Peyer's patch (tissue), 4 donors: ENCODE results near the gene HS3ST2. TPM values are rescaled to one million over a fixed set of nuclear protein-coding genes. Genes with fewer than 3 reads are reported as not detected.
"Not testable (repeated sequence)": the region's sequence is repeated elsewhere in the genome, so short reads cannot be mapped to it uniquely, and the experiment has no call there.

Experiments used
- DNase-seq, 3 donors: peaks; one replicate each; pipeline ENCODE4 v3.0.0-alpha.2; 2017 to 2019
- H3K27ac ChIP-seq, 4 donors: fragments of 200-600 bp; sonication (generic); one replicate each; pipeline ENCODE4 v1.5.1; 2016 to 2019
- H3K27me3 ChIP-seq, 2 donors: fragments of 200-600 bp; sonication (generic); one replicate each; pipeline ENCODE4 v1.5.1; 2019
- H3K36me3 ChIP-seq, 3 donors: fragments of 200-600 bp; sonication (generic); one replicate each; pipeline ENCODE4 v1.5.1; 2016 to 2019
- H3K4me1 ChIP-seq, 4 donors: fragments of 200-600 bp; sonication (generic); one replicate each; pipeline ENCODE4 v1.5.1; 2016 to 2019
- H3K4me3 ChIP-seq, 4 donors: fragments of 200-600 bp; sonication (generic); 1 replicate in 3 of 4; 2 replicates in 1 of 4; pipeline ENCODE4 v1.5.1; 2016 to 2019; ENCODE audit warnings: mild to moderate bottlenecking in 1 of 4
- H3K9me3 ChIP-seq, 4 donors: fragments of 200-600 bp; sonication (generic); one replicate each; pipeline ENCODE4 v1.5.1; 2016 to 2019; ENCODE audit warnings: mild to moderate bottlenecking in 1 of 4
- CTCF ChIP-seq, 6 experiments: fragments of 450-650 bp in 4 of 6; fragments of 200-600 bp in 2 of 6; sonication (generic) in 1 of 6; IDR thresholded peaks; one replicate each; pipeline ENCODE4 v1.5.1; 2017 to 2019; ENCODE audit warnings: antibody characterized with exemption in 6 of 6, mild to moderate bottlenecking in 3 of 6, moderate library complexity in 1 of 6
- POLR2A ChIP-seq, 2 donors: fragments of 450-650 bp; IDR thresholded peaks; one replicate each; pipeline ENCODE4 v1.5.1; 2017; ENCODE audit warnings: antibody characterized with exemption in 2 of 2, mild to moderate bottlenecking in 2 of 2, moderate library complexity in 2 of 2
- total RNA-seq, 4 donors: library from RNA; depleted of rRNA; stranded (reverse); fragments of >200 nt; gene quantifications; one replicate each; pipeline ENCODE4 v1.1.0, GENCODE V29; 2016

HS3ST2 gene
- total RNA-seq, 4 donors from 2014 or later: 0.40 TPM; not detected in 3

GRCh38 chr16:22934786-22935185 lies 120.8 kb downstream of the HS3ST2 start:
- no peak for DNase-seq
- Histone ChIP-seq H3K9me3 (no peaks in the 10 kb centered on the region), H3K36me3 (no peaks in the 10 kb centered on the region), H3K4me3 (no peak overlapping the region), H3K27me3 (no peaks in the 10 kb centered on the region), H3K4me1 (peaks cover 0 to 4% (median 0%) of the 10 kb centered on the region in 4 donors), H3K27ac (no peak overlapping the region)
- TF ChIP-seq POLR2A (IDR thresholded peaks at IDR 0.05): no peak
- no peak for TF ChIP-seq CTCF (IDR thresholded peaks at IDR 0.05)

GRCh38 chr16:22937169-22937568 lies 123.2 kb downstream of the HS3ST2 start:
- TF ChIP-seq CTCF (IDR thresholded peaks at IDR 0.05) (no peak), POLR2A (IDR thresholded peaks at IDR 0.05) (no peak)
- DNase-seq: no peak
- Histone ChIP-seq H3K4me3 (no peak overlapping the region), H3K4me1 (peaks cover 0 to 4% (median 0%) of the 10 kb centered on the region in 4 donors), H3K36me3 (no peaks in the 10 kb centered on the region), H3K27me3 (no peaks in the 10 kb centered on the region), H3K9me3 (no peaks in the 10 kb centered on the region), H3K27ac (no peak overlapping the region)

GRCh38 chr16:22938647-22939046 lies 124.7 kb downstream of the HS3ST2 start:
- Histone ChIP-seq H3K36me3 (no peaks in the 10 kb centered on the region), H3K4me3 (no peak overlapping the region), H3K4me1 (no peaks in the 10 kb centered on the region), H3K27me3 (no peaks in the 10 kb centered on the region), H3K9me3 (no peaks in the 10 kb centered on the region), H3K27ac (no peak overlapping the region)
- no peak for DNase-seq
- TF ChIP-seq POLR2A (IDR thresholded peaks at IDR 0.05) (no peak), CTCF (IDR thresholded peaks at IDR 0.05) (no peak)

GRCh38 chr16:22939744-22940363 lies 125.9 kb downstream of the HS3ST2 start:
- not testable (repeated sequence) for H3K4me1 ChIP-seq, H3K9me3 ChIP-seq, H3K27me3 ChIP-seq, H3K36me3 ChIP-seq, DNase-seq, H3K4me3 ChIP-seq, H3K27ac ChIP-seq

- H3K27me3 ChIP-seq: no peaks in the 10 kb centered on the region
- no peak for DNase-seq
- H3K36me3 ChIP-seq: no peaks in the 10 kb centered on the region
- no peak overlapping the region for H3K4me3 ChIP-seq
- no peaks in the 10 kb centered on the region for H3K4me1 ChIP-seq
- H3K9me3 ChIP-seq: no peaks in the 10 kb centered on the region
- TF ChIP-seq POLR2A (IDR thresholded peaks at IDR 0.05) (no peak), CTCF (IDR thresholded peaks at IDR 0.05) (no peak)
- no peak overlapping the region for H3K27ac ChIP-seq
Observed at GRCh38 chr16:22941970-22942501, 128.1 kb downstream of the HS3ST2 start.

GRCh38 chr16:22942811-22943210 lies 128.8 kb downstream of the HS3ST2 start:
- no peaks in the 10 kb centered on the region for H3K9me3 ChIP-seq
- H3K4me3 ChIP-seq: no peak overlapping the region
- TF ChIP-seq POLR2A (IDR thresholded peaks at IDR 0.05) (no peak), CTCF (IDR thresholded peaks at IDR 0.05) (no peak)
- DNase-seq: no peak
- H3K27me3 ChIP-seq: no peaks in the 10 kb centered on the region
- H3K36me3 ChIP-seq: no peaks in the 10 kb centered on the region
- no peak overlapping the region for H3K27ac ChIP-seq
- H3K4me1 ChIP-seq: no peaks in the 10 kb centered on the region
